Duodenal mucosa (tissue), 2 donors: Measurements from ENCODE around the gene STIM1.
"Not testable (repeated sequence)": the region's sequence is repeated elsewhere in the genome, so short reads cannot be mapped to it uniquely, and the experiment has no call there.

Experiments
- H3K27ac ChIP-seq: one replicate; pipeline ENCODE4 v1.7.0; 2013; ENCODE audit warnings: low read depth, low read length
- H3K27me3 ChIP-seq, 2 donors: one replicate each; pipeline ENCODE4 v1.7.0; 2013; ENCODE audit warnings: low read length in 2 of 2, control low read depth in 1 of 2; ENCODE audit not compliant: insufficient read depth in 2 of 2, control insufficient read depth in 1 of 2
- H3K36me3 ChIP-seq, 2 donors: one replicate each; pipeline ENCODE4 v1.7.0; 2013; ENCODE audit warnings: low read length in 2 of 2, control low read depth in 1 of 2; ENCODE audit not compliant: insufficient read depth in 2 of 2, control insufficient read depth in 1 of 2
- H3K4me1 ChIP-seq, 2 donors: one replicate each; pipeline ENCODE4 v1.7.0; 2013; ENCODE audit warnings: low read length in 2 of 2, control low read depth in 1 of 2; ENCODE audit not compliant: insufficient read depth in 2 of 2, control insufficient read depth in 1 of 2
- H3K4me3 ChIP-seq, 2 donors: one replicate each; pipeline ENCODE4 v1.7.0; 2013; ENCODE audit warnings: low read length in 2 of 2, low read depth in 1 of 2
- H3K9ac ChIP-seq, 2 donors: one replicate each; pipeline ENCODE4 v1.7.0; 2013; ENCODE audit warnings: low read length in 2 of 2, low read depth in 1 of 2
- H3K9me3 ChIP-seq, 2 donors: one replicate each; pipeline ENCODE4 v1.7.0; 2013; ENCODE audit warnings: low read length in 2 of 2, control low read depth in 1 of 2; ENCODE audit not compliant: control insufficient read depth in 1 of 2

Gene STIM1

DNA sequence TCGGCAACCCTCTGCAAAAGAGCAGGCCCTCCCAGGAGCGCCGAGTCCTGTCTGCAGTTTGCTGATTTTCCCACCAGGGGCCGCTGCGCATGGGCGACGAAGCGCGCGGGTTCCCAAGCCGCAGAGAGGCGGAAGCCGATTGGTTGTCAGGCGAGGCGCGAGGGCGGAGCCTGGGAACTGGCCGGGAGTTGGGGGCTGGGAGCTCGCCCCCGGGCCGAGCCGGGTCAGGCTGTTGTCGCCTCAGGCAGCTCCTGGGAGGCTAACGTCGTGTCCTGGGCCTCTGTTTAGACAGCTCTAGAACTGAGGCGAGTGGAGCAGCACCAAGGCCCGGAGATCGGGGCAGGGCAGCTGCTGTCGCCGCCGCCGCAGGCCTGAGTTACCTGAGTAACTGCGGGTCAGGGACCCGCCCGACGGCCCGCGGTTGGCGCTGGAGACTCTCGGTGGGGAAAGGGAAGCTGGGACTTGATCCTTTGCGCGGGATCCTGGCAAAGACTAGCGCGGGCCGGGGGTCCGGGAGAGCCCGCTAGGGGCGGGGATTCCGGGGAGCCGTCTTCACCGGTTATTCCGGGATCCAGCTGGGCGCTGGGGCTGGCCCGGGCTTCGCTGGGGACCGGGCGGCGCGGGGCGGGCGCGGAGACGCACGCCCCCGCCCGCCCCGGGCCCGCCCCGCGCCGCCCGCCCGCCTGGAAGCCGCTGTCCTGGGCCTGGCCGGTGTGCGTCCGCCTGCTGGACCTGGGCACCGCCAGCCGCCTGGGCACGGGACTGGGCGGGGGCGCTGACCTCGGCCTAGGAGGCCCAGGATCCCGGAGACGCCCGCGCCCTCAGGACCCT is at the start of gene STIM1:
TSS of gene STIM1 (plus strand) at position 688 of the 831 bp plus-strand sequence. CDS start 607 bp downstream, outside the sequence.
- Histone ChIP-seq H3K4me3 (peak within 1 kb of the TSS; percentile 84 to 88), H3K27ac (peak within 1 kb of the TSS; percentile 86), H3K4me1 (peaks cover 41 to 49% of the 10 kb centered on the region in 2 donors), H3K9me3 (no peaks in the 10 kb centered on the region), H3K36me3 (no peaks in the 10 kb centered on the region), H3K9ac (peak within 1 kb of the TSS; percentile 82 to 93), H3K27me3 (no peaks in the 10 kb centered on the region)

DNA sequence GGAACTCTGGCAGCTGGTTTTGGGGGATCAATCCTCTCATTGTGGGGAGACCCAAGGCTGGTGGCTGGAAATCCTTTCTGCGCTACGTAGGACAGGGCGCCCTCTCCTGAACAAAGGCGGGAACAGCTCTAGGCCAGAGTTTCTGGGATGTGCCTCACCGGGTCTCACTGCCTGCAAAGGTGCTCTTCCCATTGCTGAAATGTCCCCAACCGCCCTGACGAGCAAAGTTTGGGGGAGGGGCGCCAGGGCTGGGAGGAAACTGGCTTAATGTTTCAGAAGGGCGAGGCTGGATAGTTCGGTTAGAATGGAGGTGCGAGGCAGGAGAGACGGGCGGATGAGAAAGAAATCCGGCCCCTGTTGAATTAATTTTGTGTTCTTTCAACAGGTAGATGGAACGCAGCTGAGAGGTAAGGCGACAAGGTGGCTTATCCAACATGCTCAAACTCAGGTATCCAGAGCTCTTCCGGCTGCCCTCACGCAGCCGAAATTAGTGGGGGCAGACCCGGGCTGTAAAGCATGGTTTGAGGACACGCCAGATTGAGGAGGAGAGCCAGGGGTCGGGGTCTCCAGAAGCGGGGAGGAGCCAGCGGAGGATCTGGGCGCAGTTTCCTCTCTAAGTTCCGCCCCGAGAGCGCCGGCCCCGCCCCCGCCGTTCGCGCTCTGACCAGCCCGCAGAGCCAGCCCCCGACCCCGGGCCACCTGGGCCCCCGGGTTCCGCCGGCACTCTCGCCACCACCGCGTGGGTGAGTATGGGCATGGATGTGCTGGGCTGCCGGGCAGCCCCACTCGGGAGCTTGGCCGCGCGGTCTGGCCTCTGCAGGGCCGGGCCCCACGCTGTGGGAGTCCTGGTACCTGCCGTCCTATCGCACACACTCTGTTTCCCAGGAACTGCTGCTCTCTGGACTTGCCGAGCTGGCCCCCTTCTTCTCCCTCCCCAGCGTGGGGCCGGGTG is 47.3 kb upstream of the STIM1 start, which contains the start of gene PGAP2:
TSS of gene PGAP2 (plus strand) at position 652 of the 952 bp plus-strand sequence. CDS start 2,700 bp downstream, outside the sequence.
- Histone ChIP-seq H3K27me3 (no peaks in the 10 kb centered on the region), H3K27ac (no peak within 1 kb of the TSS), H3K9ac (peak within 1 kb of the TSS; percentile 68 to 89), H3K36me3 (peaks cover 0 to 9% of the 10 kb centered on the region in 2 donors), H3K9me3 (no peaks in the 10 kb centered on the region), H3K4me3 (peak within 1 kb of the TSS; percentile 83 to 92), H3K4me1 (peaks cover 12 to 16% of the 10 kb centered on the region in 2 donors)

DNA sequence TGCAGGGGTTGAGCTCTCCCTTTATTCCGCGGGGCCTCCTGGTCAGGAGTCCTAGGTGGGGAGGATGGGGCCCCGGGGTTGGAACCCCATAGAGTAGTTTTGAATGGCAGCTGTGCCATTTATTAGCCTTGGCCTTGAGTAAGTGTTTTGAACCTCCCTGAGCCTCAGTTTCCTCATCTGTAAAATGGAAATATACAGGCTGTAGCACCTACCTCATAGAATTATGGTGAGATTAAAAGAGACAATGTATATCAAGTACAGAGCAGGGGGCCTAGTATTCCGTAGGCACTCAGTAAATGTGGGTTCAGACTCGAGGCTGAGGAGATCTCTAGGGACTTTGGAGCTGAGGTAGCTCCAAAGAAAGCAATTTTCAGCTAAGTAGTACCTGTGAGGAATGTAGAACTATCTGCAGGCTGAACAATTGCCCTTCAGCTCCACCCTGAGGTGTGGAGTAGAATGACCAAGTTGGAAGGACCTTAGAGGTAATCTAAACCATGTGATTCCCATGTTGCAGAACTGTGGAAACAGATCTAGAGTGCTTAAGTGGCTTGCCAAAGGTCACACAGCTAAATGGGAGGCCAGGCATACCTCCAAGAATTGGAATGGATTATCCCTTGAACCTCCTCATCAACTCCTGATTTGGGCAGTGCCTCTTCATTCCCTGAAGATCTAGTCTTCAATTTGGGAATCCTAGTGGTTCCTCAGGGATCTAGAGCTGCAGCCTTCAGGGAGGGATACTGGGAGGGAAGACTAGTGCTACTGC is 46.4 kb upstream of the STIM1 start:
- H3K9ac ChIP-seq = peak overlapping the region; percentile 68 to 89
- H3K4me1 ChIP-seq = peaks cover 12 to 16% of the 10 kb centered on the region in 2 donors
- H3K9me3 ChIP-seq = no peaks in the 10 kb centered on the region
- no peaks in the 10 kb centered on the region for H3K27me3 ChIP-seq
- H3K36me3 ChIP-seq = peaks cover 0 to 9% of the 10 kb centered on the region in 2 donors
- H3K27ac ChIP-seq = no peak overlapping the region
- peak overlapping the region; percentile 83 to 92 for H3K4me3 ChIP-seq

DNA sequence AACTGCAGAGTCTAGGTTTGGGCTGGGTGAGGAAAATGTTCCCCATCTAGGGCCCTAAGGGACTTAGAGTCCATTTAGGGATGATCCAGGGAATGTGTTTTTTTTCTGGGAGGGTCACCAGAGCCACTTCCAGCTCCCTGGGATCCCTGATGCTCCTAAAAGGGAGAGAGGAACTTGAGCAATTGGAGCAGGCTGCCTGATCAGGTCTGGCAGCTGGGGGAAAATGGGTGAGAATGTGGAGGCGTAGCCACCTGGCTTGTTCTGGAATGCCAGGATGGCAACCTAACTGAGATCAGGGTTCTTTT is 45.9 kb upstream of the STIM1 start:
- Histone ChIP-seq H3K27ac (no peak overlapping the region), H3K9ac (no peak overlapping the region), H3K27me3 (no peaks in the 10 kb centered on the region), H3K9me3 (no peaks in the 10 kb centered on the region), H3K36me3 (peaks cover 0 to 9% of the 10 kb centered on the region in 2 donors), H3K4me1 (peaks cover 12 to 16% of the 10 kb centered on the region in 2 donors), H3K4me3 (no peak overlapping the region)

DNA sequence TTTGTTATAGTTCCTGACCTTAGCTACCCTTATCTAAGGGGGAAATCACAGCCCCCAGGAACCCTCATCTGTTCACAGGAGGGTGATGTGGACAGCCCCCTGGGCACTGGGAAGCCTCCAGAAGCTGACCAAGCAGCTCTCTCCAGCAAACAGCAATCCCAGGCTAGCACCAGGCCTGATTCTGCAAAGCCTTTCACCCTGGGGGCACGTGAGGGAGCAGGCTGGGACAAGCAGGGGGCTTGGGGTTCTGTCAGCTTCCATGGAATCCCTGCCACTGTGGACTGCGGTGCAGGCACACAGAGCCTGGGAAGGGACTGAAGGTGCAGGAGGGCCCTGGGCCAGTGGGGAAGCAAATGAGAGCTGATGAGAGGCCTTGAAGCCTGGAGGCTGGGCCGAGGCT is 45.0 kb upstream of the STIM1 start:
- Histone ChIP-seq H3K9me3 (no peaks in the 10 kb centered on the region), H3K27ac (no peak overlapping the region), H3K27me3 (no peaks in the 10 kb centered on the region), H3K4me3 (no peak overlapping the region), H3K4me1 (peaks cover 12 to 16% of the 10 kb centered on the region in 2 donors), H3K36me3 (peaks cover 0 to 9% of the 10 kb centered on the region in 2 donors), H3K9ac (no peak overlapping the region)

DNA sequence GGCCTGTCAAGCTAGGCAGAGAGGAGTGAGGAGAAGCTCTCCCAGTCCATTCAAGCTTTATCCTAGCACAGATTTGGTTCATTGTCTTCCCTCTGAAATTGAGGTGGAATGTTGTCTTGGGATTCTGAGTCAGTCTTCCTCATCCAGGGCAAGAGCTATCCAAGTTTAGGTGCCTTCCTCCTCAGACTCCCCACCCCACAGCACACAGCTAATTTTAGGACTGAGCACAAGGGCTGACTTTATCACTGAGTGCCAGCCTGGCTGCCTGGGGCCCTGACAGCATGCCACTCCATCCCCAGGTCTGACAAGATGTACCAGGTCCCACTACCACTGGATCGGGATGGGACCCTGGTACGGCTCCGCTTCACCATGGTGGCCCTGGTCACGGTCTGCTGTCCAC is 44.5 kb upstream of the STIM1 start:
- Histone ChIP-seq H3K27me3 (no peaks in the 10 kb centered on the region), H3K9ac (no peak overlapping the region), H3K9me3 (no peaks in the 10 kb centered on the region), H3K36me3 (peaks cover 0 to 9% of the 10 kb centered on the region in 2 donors), H3K27ac (no peak overlapping the region), H3K4me1 (peaks cover 12 to 16% of the 10 kb centered on the region in 2 donors), H3K4me3 (no peak overlapping the region)

DNA sequence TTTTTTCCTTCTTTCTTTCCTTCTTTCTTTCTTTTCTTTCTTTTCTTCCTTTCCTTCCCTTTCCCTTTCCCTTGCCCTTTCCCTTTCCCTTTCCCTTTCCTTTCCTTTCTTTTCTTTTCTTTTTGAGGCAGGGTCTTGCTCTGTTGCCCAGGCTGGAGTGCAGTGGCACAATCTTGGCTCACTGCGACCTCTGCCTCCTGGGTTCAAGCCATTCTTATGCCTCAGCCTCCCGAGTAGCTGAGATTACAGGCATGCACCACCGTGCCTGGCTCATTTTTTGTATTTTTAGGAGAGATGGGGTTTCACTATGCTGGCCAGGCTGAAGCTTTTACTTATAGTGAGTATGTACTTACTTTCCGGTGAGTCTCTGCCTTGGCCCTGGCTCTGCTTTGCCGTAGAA is 40.6 kb upstream of the STIM1 start:
- peaks cover 0 to 12% of the 10 kb centered on the region in 2 donors for H3K36me3 ChIP-seq
- not testable (repeated sequence) for H3K4me1 ChIP-seq, H3K27ac ChIP-seq, H3K9ac ChIP-seq, H3K4me3 ChIP-seq, H3K9me3 ChIP-seq, H3K27me3 ChIP-seq

DNA sequence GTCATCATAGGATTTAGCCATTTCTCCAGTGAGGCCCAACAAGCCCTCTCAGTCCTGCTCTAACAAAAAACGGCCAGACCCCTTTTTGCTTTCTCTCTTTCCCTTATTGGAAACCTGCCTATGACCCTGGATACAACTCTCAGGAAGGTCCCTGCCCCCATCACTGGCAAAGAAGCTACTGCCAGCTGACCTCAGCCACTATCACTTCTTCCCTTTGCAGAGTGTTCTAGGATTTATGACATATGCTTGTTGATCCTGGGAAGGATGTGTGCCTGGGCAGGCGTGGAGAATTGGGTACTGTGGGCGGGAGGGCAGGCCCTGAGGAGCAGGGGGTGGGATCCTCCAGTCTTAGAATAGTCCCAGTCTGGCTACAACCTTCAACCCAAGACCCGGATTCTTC is 39.6 kb upstream of the STIM1 start:
- Histone ChIP-seq H3K9me3 (no peaks in the 10 kb centered on the region), H3K4me1 (no peaks in the 10 kb centered on the region), H3K4me3 (no peak overlapping the region), H3K27me3 (no peaks in the 10 kb centered on the region), H3K27ac (no peak overlapping the region), H3K36me3 (peaks cover 0 to 14% of the 10 kb centered on the region in 2 donors), H3K9ac (no peak overlapping the region)

DNA sequence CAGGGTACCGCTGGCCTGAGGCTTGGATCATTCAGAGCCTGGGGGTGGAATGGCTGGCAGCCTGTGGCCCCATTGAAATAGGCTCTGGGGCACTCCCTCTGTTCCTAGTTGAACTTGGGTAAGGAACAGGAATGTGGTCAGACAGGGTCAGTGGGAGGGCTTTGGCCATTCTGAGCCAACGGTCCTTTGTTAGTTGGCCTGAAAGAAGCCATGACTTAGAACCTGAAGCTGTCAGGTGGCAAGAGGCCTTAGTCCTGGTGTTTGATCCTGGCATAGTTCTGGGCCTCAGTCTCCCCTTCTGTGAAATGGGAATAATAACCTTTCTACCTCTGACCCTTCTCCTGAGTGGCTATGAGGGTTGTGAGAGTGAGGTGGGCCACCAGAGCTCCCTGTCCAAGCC is 38.8 kb upstream of the STIM1 start:
- no peaks in the 10 kb centered on the region for H3K9me3 ChIP-seq
- no peak overlapping the region for H3K27ac ChIP-seq
- H3K36me3 ChIP-seq = peaks cover 0 to 10% of the 10 kb centered on the region in 2 donors
- no peaks in the 10 kb centered on the region for H3K27me3 ChIP-seq
- no peak overlapping the region for H3K4me3 ChIP-seq
- no peak overlapping the region for H3K9ac ChIP-seq
- no peaks in the 10 kb centered on the region for H3K4me1 ChIP-seq
